ENCODE results near the gene RETREG3.
"Not testable (repeated sequence)": the region's sequence is repeated elsewhere in the genome, so short reads cannot be mapped to it uniquely, and the experiment has no call there.

RETREG3 gene

DNA sequence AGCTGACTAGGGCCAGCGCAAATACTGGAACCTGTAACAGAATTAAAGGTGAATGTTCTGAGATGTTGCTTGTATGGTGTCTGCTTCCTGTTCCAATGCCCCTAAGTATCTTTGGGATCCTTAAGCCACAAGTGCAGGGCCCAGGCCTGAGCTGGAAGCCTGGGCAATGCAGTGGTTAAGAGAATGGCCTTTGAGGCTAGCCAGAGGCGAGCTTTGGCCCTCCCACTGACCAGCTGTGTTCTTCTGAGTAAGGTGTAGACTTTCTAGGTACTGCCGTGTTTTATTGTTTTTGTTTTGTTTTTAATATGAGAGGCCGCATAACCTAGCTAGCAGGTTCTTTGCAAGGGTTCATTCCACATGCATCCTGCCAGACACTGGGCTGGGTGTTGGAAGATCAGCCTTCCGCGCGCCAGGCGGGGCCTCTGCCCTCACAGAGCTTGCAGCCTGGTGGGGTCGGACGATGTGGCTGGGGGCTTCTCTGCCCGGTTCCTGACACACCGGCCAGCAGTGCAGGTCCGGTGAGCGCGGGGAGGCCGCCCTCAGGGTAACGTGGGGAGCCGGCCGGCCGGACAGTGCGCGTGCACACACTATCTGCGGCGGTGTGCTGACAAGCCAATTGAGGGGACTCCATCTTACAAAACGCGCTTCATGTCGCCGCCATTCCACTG is 42.8 kb downstream of the RETREG3 start:
- TF ChIP-seq POLR2AphosphoS5 (IDR thresholded peaks at IDR 0.05; ENCODE audit: low read depth, low read length) (no peak), TAF1 (IDR thresholded peaks at IDR 0.05; ENCODE audit: borderline replicate concordance, low read depth, low read length) (no peak), POLR2A (IDR thresholded peaks at IDR 0.05; ENCODE audit: low read depth, low read length) (no peak)
- DNase-seq (ENCODE audit: insufficient read length): no peak
- FAIRE-seq: no peak

- TF ChIP-seq POLR2AphosphoS5 (IDR thresholded peaks at IDR 0.05; ENCODE audit: low read depth, low read length) (no peak), POLR2A (IDR thresholded peaks at IDR 0.05; ENCODE audit: low read depth, low read length) (no peak), TAF1 (IDR thresholded peaks at IDR 0.05; ENCODE audit: borderline replicate concordance, low read depth, low read length) (no peak)
- FAIRE-seq (no peak), DNase-seq (ENCODE audit: insufficient read length) (no peak)
Observed at GRCh38 chr17:42565523-42566214, 43.5 kb downstream of the RETREG3 start.

GRCh38 chr17:42564815-42565522 is 44.2 kb downstream of the RETREG3 start:
- FAIRE-seq (no peak), DNase-seq (ENCODE audit: insufficient read length) (no peak)

DNA sequence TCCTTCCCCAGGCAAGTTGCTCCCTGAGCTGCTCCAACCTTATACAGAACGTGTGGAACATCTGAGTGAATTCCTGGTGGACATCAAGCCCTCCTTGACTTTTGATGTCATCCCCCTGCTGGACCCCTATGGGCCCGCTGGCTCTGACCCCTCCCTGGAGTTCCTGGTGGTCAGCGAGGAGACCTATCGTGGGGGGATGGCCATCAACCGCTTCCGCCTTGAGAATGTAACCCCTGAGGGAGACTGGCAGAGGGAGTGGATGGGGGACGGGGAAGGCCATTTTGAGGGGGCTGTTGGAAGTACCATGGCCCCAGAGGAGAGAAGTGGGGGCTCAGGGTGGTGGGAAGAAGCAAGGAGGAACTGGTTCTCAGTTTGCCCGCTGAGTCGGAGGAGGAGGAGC is 45.2 kb downstream of the RETREG3 start:
- TF ChIP-seq TAF1 (IDR thresholded peaks at IDR 0.05; ENCODE audit: borderline replicate concordance, low read depth, low read length) (no peak), POLR2AphosphoS5 (IDR thresholded peaks at IDR 0.05; ENCODE audit: low read depth, low read length) (no peak), POLR2A (IDR thresholded peaks at IDR 0.05; ENCODE audit: low read depth, low read length) (no peak)
- FAIRE-seq (no peak), DNase-seq (ENCODE audit: insufficient read length) (no peak)

More at GRCh38 chr17:42564815-42565522, 44.2 kb downstream of the RETREG3 start:
- TF ChIP-seq POLR2AphosphoS5 (IDR thresholded peaks at IDR 0.05; ENCODE audit: low read depth, low read length) (no peak), TAF1 (IDR thresholded peaks at IDR 0.05; ENCODE audit: borderline replicate concordance, low read depth, low read length) (no peak), POLR2A (IDR thresholded peaks at IDR 0.05; ENCODE audit: low read depth, low read length) (no peak)

- no peak for TF ChIP-seq POLR2AphosphoS5 (IDR thresholded peaks at IDR 0.05; ENCODE audit: low read depth, low read length)
- TF ChIP-seq POLR2A (IDR thresholded peaks at IDR 0.05; ENCODE audit: low read depth, low read length): no peak
- TF ChIP-seq TAF1 (IDR thresholded peaks at IDR 0.05; ENCODE audit: borderline replicate concordance, low read depth, low read length): no peak
- FAIRE-seq: no peak
Observed at GRCh38 chr17:42563543-42563942, 45.6 kb downstream of the RETREG3 start.

DNA sequence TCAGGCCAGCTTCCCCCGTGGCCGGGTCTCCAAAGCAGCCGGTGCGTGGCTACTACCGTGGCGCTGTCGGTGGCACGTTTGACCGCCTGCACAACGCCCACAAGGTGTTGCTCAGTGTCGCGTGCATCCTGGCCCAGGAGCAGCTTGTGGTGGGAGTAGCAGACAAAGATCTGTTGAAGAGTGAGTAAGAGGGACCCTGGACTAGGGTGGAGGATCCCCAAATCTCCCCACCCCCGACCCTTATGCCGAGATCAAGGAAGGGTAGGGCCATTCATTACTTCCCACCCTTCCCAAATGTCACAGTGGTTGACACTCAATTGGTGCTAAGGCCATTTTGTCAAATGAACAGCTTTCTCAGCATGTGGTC is 46.0 kb downstream of the RETREG3 start:
- no peak for FAIRE-seq
- no peak for DNase-seq (ENCODE audit: insufficient read length)
- no peak for TF ChIP-seq POLR2AphosphoS5 (IDR thresholded peaks at IDR 0.05; ENCODE audit: low read depth, low read length)
- no peak for TF ChIP-seq POLR2A (IDR thresholded peaks at IDR 0.05; ENCODE audit: low read depth, low read length)
- TF ChIP-seq TAF1 (IDR thresholded peaks at IDR 0.05; ENCODE audit: borderline replicate concordance, low read depth, low read length): no peak

More at GRCh38 chr17:42563543-42563942, 45.6 kb downstream of the RETREG3 start:
- no peak for DNase-seq (ENCODE audit: insufficient read length)

DNA sequence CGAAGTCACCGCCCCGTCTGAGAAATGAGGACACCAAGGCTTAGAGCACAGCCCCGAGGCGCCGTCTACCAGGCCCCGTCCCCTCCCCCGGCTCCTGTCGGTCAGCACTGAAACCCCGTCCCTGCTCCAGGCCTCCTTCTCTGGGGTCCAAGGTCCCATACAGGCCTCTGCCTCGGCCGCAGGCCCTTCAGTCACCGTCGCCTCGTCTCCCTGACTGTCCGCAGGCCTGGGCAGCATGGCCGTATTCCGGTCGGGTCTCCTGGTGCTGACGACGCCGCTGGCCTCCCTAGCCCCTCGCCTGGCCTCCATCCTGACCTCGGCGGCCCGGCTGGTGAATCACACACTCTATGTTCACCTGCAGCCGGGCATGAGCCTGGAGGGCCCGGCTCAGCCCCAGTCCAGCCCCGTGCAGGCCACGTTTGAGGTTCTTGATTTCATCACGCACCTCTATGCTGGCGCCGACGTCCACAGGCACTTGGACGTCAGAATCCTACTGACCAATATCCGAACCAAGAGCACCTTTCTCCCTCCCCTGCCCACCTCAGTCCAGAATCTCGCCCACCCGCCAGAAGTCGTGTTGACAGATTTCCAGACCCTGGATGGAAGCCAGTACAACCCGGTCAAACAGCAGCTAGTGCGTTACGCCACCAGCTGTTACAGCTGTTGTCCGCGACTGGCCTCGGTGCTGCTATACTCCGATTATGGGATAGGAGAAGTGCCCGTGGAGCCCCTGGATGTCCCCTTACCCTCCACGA is 46.6 kb downstream of the RETREG3 start:
- no peak for FAIRE-seq
- DNase-seq (ENCODE audit: insufficient read length): no peak
- TF ChIP-seq POLR2A (IDR thresholded peaks at IDR 0.05; ENCODE audit: low read depth, low read length) (no peak), POLR2AphosphoS5 (IDR thresholded peaks at IDR 0.05; ENCODE audit: low read depth, low read length) (no peak), TAF1 (IDR thresholded peaks at IDR 0.05; ENCODE audit: borderline replicate concordance, low read depth, low read length) (no peak)

DNA sequence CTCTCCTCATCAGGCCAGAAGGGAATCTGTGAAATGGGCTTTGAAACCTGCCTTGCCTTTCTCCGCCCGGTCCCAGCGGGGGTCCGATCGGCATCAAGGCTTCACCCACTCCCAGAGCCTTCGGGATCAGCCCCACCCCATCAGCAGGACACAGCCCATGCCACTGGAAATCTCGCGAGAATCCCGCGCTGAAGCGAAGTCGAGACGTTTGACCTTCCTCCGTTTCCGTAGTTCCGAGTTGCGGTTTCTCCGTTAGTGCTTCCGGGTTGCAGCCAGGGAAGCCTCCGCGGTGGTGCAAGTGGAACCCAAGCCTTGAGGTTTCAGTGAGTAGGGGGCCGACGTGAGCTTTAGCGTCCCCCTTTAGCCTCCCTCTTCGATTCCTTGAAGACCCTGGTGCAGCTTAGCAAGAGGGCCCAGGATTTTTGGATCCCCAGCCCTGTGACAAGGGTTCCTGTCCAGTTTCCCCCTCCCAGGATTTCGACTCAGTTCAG is 47.2 kb downstream of the RETREG3 start, which contains the start of gene COASY:
Gene COASY, plus strand, starts transcription at position 252 of the 491 bp plus-strand sequence. CDS start 475 bp downstream, outside the sequence.
- peak; percentile 98 for DNase-seq (ENCODE audit: insufficient read length)
- TF ChIP-seq TAF1 (IDR thresholded peaks at IDR 0.05; ENCODE audit: borderline replicate concordance, low read depth, low read length): peak; percentile 85
- TF ChIP-seq POLR2A (IDR thresholded peaks at IDR 0.05; ENCODE audit: low read depth, low read length): peak; percentile 87
- peak; percentile 84 for TF ChIP-seq POLR2AphosphoS5 (IDR thresholded peaks at IDR 0.05; ENCODE audit: low read depth, low read length)
- peak; percentile 93 for FAIRE-seq

GRCh38 chr17:42560246-42560645 is 48.9 kb downstream of the RETREG3 start:
- DNase-seq (ENCODE audit: insufficient read length) (no peak), FAIRE-seq (no peak)
- TF ChIP-seq POLR2AphosphoS5 (IDR thresholded peaks at IDR 0.05; ENCODE audit: low read depth, low read length): no peak
- no peak for TF ChIP-seq POLR2A (IDR thresholded peaks at IDR 0.05; ENCODE audit: low read depth, low read length)
- TF ChIP-seq TAF1 (IDR thresholded peaks at IDR 0.05; ENCODE audit: borderline replicate concordance, low read depth, low read length): no peak

GRCh38 chr17:42559075-42559474 is 50.1 kb downstream of the RETREG3 start:
- TF ChIP-seq TAF1 (IDR thresholded peaks at IDR 0.05; ENCODE audit: borderline replicate concordance, low read depth, low read length): no peak
- no peak for TF ChIP-seq POLR2AphosphoS5 (IDR thresholded peaks at IDR 0.05; ENCODE audit: low read depth, low read length)
- no peak for TF ChIP-seq POLR2A (IDR thresholded peaks at IDR 0.05; ENCODE audit: low read depth, low read length)
- DNase-seq (ENCODE audit: insufficient read length) (no peak), FAIRE-seq (no peak)

DNA sequence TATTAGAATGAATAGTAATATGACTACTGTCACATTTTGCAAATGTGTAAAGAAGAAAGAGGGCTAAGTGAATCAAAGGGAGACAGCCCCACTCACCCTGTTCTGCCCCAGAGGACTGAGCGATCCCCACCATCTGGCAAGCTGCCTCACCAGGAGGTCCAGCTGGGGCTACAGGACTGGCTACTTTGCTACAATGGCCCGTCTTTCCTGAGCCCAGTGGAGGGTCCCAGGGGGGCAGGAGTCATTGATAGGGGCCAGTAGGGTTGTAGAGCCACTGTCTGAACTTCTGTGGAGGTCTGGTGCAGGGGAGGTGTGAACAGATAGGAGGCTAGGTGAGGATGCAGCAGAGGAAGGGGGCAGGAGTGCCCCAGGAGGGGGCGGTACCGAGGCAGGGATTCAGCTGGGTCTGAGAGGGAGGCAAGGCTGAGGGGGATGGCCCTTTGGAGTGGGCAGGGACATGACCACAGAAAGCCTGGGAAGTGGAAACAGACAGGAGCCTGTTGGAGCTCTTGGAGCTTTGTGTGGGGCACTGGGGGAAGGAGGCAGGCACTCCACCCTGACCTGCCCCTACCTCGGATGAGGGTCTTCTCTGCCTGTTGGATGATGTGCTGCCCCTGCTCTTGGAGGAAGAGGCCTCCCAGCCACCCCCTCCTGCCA is 53.1 kb downstream of the RETREG3 start:
- FAIRE-seq: peak; percentile 67
- DNase-seq (ENCODE audit: insufficient read length): not testable (repeated sequence)
